Naive thymus-derived CD4-positive, alpha-beta T cell (primary cell): ENCODE data around the gene MED13L. TPM values are rescaled to one million over a fixed set of nuclear protein-coding genes. Genes with fewer than 3 reads are reported as not detected.

Experiments used
- ATAC-seq: fragments of 150-1000 bp; cut with Tn5 transposase; 2 replicates; pipeline ENCODE4 v1.10.0; 2021; ENCODE audit warnings: mild to moderate bottlenecking, moderate library complexity
- CTCF ChIA-PET: fragments of 350-600 bp; sonication (Branson Sonifier 250); formaldehyde crosslinking; loops from one replicate; lab custom pipeline; 2021; ENCODE audit warnings: antibody characterized with exemption; lab: Charles Lee
- POLR2A ChIA-PET: fragments of 350-600 bp; sonication (Branson Sonifier 250); formaldehyde crosslinking; loops from one replicate; lab custom pipeline; 2021; ENCODE audit warnings: antibody characterized with exemption, inconsistent platforms; lab: Charles Lee
- DNase-seq, 9 donors: peaks; one replicate each; pipeline versions ENCODE4 v3.0.0 to v3.0.0-alpha.2; 2020 to 2022; ENCODE audit warnings: mixed read lengths in 1 of 9
- H3K27ac ChIP-seq: one replicate; pipeline ENCODE4 v1.7.0; 2013; ENCODE audit warnings: mild to moderate bottlenecking, low read depth, low read length, moderate library complexity
- H3K27me3 ChIP-seq, 2 donors: one replicate each; pipeline ENCODE4 v1.7.0; 2013; ENCODE audit warnings: low read length in 2 of 2, mild to moderate bottlenecking in 2 of 2, moderate library complexity in 2 of 2; ENCODE audit not compliant: control insufficient read depth in 2 of 2, insufficient read depth in 2 of 2
- H3K36me3 ChIP-seq, 3 experiments: 1 replicate in 2 of 3; 2 replicates in 1 of 3; pipeline ENCODE4 v1.7.0; 2013; ENCODE audit warnings: low read length in 3 of 3, mild to moderate bottlenecking in 3 of 3, moderate library complexity in 1 of 3; ENCODE audit not compliant: insufficient read depth in 3 of 3, control insufficient read depth in 2 of 3
- H3K4me1 ChIP-seq, 2 donors: one replicate each; pipeline ENCODE4 v1.7.0; 2013; ENCODE audit warnings: low read length in 2 of 2, mild to moderate bottlenecking in 2 of 2, moderate library complexity in 1 of 2; ENCODE audit not compliant: control insufficient read depth in 2 of 2, insufficient read depth in 2 of 2
- H3K4me3 ChIP-seq: 2 replicates; pipeline ENCODE4 v1.7.0; 2013; ENCODE audit warnings: mild to moderate bottlenecking, low read length
- H3K9me3 ChIP-seq, 3 experiments: 1 replicate in 2 of 3; 2 replicates in 1 of 3; pipeline ENCODE4 v1.7.0; 2013; ENCODE audit warnings: low read length in 3 of 3; ENCODE audit not compliant: control insufficient read depth in 2 of 3
- H3K27ac Mint-ChIP-seq, 9 donors: one replicate each; pipeline ENCODE4 v1.8.0; 2020 to 2022; ENCODE audit warnings: mixed read lengths in 9 of 9, mild to moderate bottlenecking in 8 of 9, moderate library complexity in 5 of 9, inconsistent platforms in 2 of 9
- H3K27me3 Mint-ChIP-seq, 5 donors: one replicate each; pipeline ENCODE4 v1.8.0; 2021 to 2022; ENCODE audit warnings: mixed read lengths in 5 of 5, mild to moderate bottlenecking in 1 of 5
- H3K36me3 Mint-ChIP-seq, 5 donors: one replicate each; pipeline ENCODE4 v1.8.0; 2020 to 2022; ENCODE audit warnings: mixed read lengths in 5 of 5, mild to moderate bottlenecking in 3 of 5, inconsistent platforms in 1 of 5
- H3K4me1 Mint-ChIP-seq, 7 donors: one replicate each; pipeline ENCODE4 v1.8.0; 2020 to 2022; ENCODE audit warnings: mixed read lengths in 7 of 7, mild to moderate bottlenecking in 3 of 7, inconsistent platforms in 1 of 7
- H3K4me3 Mint-ChIP-seq, 10 donors: one replicate each; pipeline ENCODE4 v1.8.0; 2020 to 2022; ENCODE audit warnings: mild to moderate bottlenecking in 10 of 10, mixed read lengths in 10 of 10, moderate library complexity in 6 of 10, inconsistent platforms in 2 of 10
- H3K9me3 Mint-ChIP-seq, 11 donors: one replicate each; pipeline ENCODE4 v1.8.0; 2020 to 2022; ENCODE audit warnings: mixed read lengths in 11 of 11, mild to moderate bottlenecking in 4 of 11, inconsistent platforms in 1 of 11, moderate library complexity in 1 of 11
- intact Hi-C, 2 donors: fragments of 100-400 bp; cut with micrococcal nuclease; formaldehyde crosslinking; loops; one replicate each; pipeline ENCODE4 v1.15.1; 2023
- polyA plus RNA-seq, 2 donors: library from polyadenylated mRNA; unstranded; fragments of 300-500 nt; fragmentation: Illumina TruSeq; gene quantifications; one replicate each; pipeline ENCODE4 v1.2.3, GENCODE V29; 2021
- total RNA-seq, 6 experiments: library from RNA in 5 of 6; stranded (reverse) in 5 of 6; gene quantifications; 1 replicate in 5 of 6; 2 replicates in 1 of 6; pipeline ENCODE4 v1.2.3 and lab custom pipeline; 2021 to 2026

The MED13L gene
- total and polyA plus RNA-seq, 7 experiments from 2014 or later, result 8.3 to 283 (median 155) TPM

DNA sequence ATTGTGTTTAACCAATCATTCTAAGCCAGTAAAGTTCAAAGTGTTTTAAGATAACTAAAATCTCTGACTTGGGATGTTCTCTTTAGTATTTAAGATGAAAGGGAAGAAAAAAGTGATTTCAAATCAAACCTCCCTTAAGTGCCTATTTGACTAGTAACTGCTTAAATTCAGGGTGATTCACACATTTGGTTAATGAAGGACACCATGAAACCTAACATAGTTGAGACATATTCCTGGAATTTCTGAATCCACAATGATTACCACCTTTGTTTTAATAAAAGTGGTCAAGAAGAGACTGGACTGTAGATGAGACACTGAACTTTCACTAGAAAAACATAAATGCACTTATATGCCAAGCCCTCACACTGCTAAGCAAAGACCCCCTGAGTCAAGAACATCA is 138.7 kb downstream of the MED13L start:
- no peak overlapping the region for H3K4me3 Mint-ChIP-seq
- no peaks in the 10 kb centered on the region for H3K36me3 ChIP-seq
- no peak for ATAC-seq
- no peak overlapping the region for H3K27ac ChIP-seq
- H3K27me3 ChIP-seq, result no peaks in the 10 kb centered on the region
- no peak for DNase-seq
- intact Hi-C loops, result loop anchor here in 1 of 2 donors (5.0 kb wide), 1 partner anchor 99 kb away; no protein-coding TSS in a partner anchor
- no peaks in the 10 kb centered on the region for H3K27me3 Mint-ChIP-seq
- H3K4me1 ChIP-seq, result peaks cover 9 to 19% of the 10 kb centered on the region in 2 donors
- no peaks in the 10 kb centered on the region for H3K9me3 ChIP-seq
- H3K4me1 Mint-ChIP-seq, result peaks cover 49 to 77% (median 72%) of the 10 kb centered on the region in 7 donors
- POLR2A ChIA-PET, result no interaction called here
- peaks cover 0 to 5% (median 0%) of the 10 kb centered on the region in 5 donors for H3K36me3 Mint-ChIP-seq
- CTCF ChIA-PET, result no interaction called here
- no peaks in the 10 kb centered on the region for H3K9me3 Mint-ChIP-seq
- no peak overlapping the region for H3K4me3 ChIP-seq
- H3K27ac Mint-ChIP-seq, result peak overlapping the region in 2 of 9 donors; percentile 2 to 9

DNA sequence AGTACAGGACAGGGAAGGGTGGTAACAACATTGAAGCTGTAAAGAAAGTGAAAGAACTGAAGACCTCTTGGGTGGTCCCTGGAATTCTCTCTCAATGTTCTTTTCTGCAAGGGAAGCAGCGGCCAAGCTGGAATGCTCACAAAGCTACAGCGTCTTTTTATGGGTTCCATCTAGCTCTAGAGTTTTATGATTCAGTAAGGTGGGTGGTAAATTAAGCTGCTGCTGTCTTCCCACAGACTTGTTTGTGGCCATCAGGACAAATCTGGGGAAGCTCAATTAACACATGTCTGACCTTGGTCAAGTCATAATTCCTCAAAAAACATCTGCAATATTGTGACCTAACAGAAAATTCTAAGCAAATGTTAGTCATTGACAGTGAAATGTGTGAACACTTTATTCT is 139.1 kb downstream of the MED13L start:
- intact Hi-C loops, result loop anchor here in 1 of 2 donors (5.0 kb wide), 1 partner anchor 99 kb away; no protein-coding TSS in a partner anchor
- H3K36me3 ChIP-seq, result no peaks in the 10 kb centered on the region
- Mint-ChIP-seq H3K27ac (no peak overlapping the region), H3K27me3 (no peaks in the 10 kb centered on the region), H3K9me3 (no peaks in the 10 kb centered on the region), H3K4me3 (no peak overlapping the region), H3K36me3 (peaks cover 0 to 5% (median 0%) of the 10 kb centered on the region in 5 donors), H3K4me1 (peaks cover 49 to 77% (median 72%) of the 10 kb centered on the region in 7 donors)
- H3K4me3 ChIP-seq, result no peak overlapping the region
- DNase-seq (no peak), ATAC-seq (no peak)
- H3K9me3 ChIP-seq, result no peaks in the 10 kb centered on the region
- H3K27me3 ChIP-seq, result no peaks in the 10 kb centered on the region
- no peak overlapping the region for H3K27ac ChIP-seq
- H3K4me1 ChIP-seq, result peaks cover 5 to 22% of the 10 kb centered on the region in 2 donors
- ChIA-PET POLR2A (no interaction called here), CTCF (interaction anchor here (0.7 kb wide), 1 partner anchor 422 kb away, joined by 4 read pairs; no protein-coding TSS in a partner anchor)

GRCh38 chr12:116137318-116137717 is 140.2 kb downstream of the MED13L start:
- Histone ChIP-seq H3K27ac (no peak overlapping the region), H3K4me3 (no peak overlapping the region), H3K4me1 (peaks cover 2 to 21% of the 10 kb centered on the region in 2 donors), H3K36me3 (no peaks in the 10 kb centered on the region), H3K27me3 (no peaks in the 10 kb centered on the region), H3K9me3 (no peaks in the 10 kb centered on the region)
- CTCF ChIA-PET, result interaction anchor here (0.9 kb wide), 1 partner anchor 463 kb away, joined by 3 read pairs; no protein-coding TSS in a partner anchor
- Mint-ChIP-seq H3K4me1 (peaks cover 51 to 81% (median 76%) of the 10 kb centered on the region in 7 donors), H3K36me3 (peaks cover 0 to 5% (median 0%) of the 10 kb centered on the region in 5 donors), H3K27ac (peak overlapping the region in 3 of 9 donors; percentile 60 to 71 (median 62)), H3K27me3 (no peaks in the 10 kb centered on the region), H3K4me3 (peak overlapping the region in 5 of 10 donors; percentile 4 to 70 (median 24)), H3K9me3 (no peaks in the 10 kb centered on the region)
- no peak for ATAC-seq
- intact Hi-C loops, result loop anchor here (2.0 to 5.0 kb wide), 2 partner anchors 15 to 100 kb away; no protein-coding TSS in a partner anchor
- POLR2A ChIA-PET, result interaction anchor here (0.7 kb wide), 1 partner anchor 449 kb away, joined by 3 read pairs; no protein-coding TSS in a partner anchor
- DNase-seq, result no peak

- Mint-ChIP-seq H3K27ac (peak overlapping the region in 4 of 9 donors; percentile 16 to 91 (median 65)), H3K4me3 (peak overlapping the region in 8 of 10 donors; percentile 6 to 76 (median 32)), H3K27me3 (no peaks in the 10 kb centered on the region), H3K4me1 (peaks cover 51 to 82% (median 72%) of the 10 kb centered on the region in 7 donors), H3K36me3 (peaks cover 0 to 5% (median 0%) of the 10 kb centered on the region in 5 donors), H3K9me3 (no peaks in the 10 kb centered on the region)
- Histone ChIP-seq H3K36me3 (no peaks in the 10 kb centered on the region), H3K27ac (no peak overlapping the region), H3K4me3 (no peak overlapping the region), H3K4me1 (peaks cover 4 to 27% of the 10 kb centered on the region in 2 donors), H3K9me3 (no peaks in the 10 kb centered on the region), H3K27me3 (no peaks in the 10 kb centered on the region)
- ChIA-PET CTCF (no interaction called here), POLR2A (interaction anchor here (0.6 to 1.0 kb wide), 2 partner anchors 13 to 43 kb away, joined by 3 to 5 read pairs; no protein-coding TSS in a partner anchor)
- DNase-seq (no peak), ATAC-seq (peak; percentile 22)
- intact Hi-C loops, result loop anchor here (1.0 to 5.0 kb wide), 3 partner anchors 14 to 101 kb away; no protein-coding TSS in a partner anchor
These were observed 141.2 kb downstream of the MED13L start for GRCh38 chr12:116136340-116136739.

DNA sequence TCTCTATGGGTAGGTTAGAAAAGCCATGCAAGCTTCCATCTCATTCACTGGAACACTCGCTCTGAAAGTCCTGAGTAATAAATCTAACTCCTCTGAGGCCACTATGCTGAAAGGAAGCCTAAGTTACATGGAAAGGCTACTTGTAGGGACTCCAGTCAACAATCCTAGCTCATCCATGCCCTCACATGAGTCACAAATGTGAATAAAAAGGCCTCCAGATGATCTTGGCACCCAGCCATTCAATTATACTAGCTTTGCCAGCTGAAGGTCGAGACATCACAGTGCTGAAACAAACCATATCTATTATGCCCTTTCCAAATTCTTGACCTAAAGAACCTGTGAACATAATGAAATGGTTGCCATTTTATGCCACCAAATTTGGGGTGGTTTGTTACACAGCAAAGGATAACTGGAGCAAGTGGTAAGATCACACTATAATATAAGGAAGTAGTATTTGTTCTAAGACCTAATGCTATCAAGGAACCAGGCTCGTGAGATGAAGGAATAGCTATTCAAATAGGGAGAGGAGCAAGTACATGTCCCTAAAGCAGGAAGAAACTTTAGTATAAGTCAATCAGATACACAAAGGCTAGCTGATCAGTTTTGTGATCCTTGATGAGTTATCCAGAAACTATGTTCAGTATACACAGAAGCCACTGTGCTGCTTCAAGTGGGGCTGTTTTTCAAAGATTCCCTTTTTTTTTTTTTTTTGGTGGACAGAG is 142.1 kb downstream of the MED13L start:
- intact Hi-C loops, result loop anchor here in 1 of 2 donors (5.0 kb wide), 1 partner anchor 102 kb away; no protein-coding TSS in a partner anchor
- H3K4me1 Mint-ChIP-seq, result peaks cover 56 to 88% (median 79%) of the 10 kb centered on the region in 7 donors
- ATAC-seq (no peak), DNase-seq (no peak)
- Histone ChIP-seq H3K9me3 (no peaks in the 10 kb centered on the region), H3K36me3 (no peaks in the 10 kb centered on the region), H3K4me1 (peaks cover 4 to 36% of the 10 kb centered on the region in 2 donors), H3K27ac (no peak overlapping the region), H3K27me3 (no peaks in the 10 kb centered on the region), H3K4me3 (no peak overlapping the region)
- peaks cover 0 to 5% (median 0%) of the 10 kb centered on the region in 5 donors for H3K36me3 Mint-ChIP-seq
- H3K27ac Mint-ChIP-seq, result peak overlapping the region in 3 of 9 donors; percentile 15 to 91 (median 50)
- H3K4me3 Mint-ChIP-seq, result peak overlapping the region in 2 of 10 donors; percentile 16 to 55
- POLR2A ChIA-PET, result interaction anchor here (0.6 kb wide), 1 partner anchor 42 kb away, joined by 5 read pairs; no protein-coding TSS in a partner anchor
- H3K9me3 Mint-ChIP-seq, result no peaks in the 10 kb centered on the region
- CTCF ChIA-PET, result no interaction called here
- H3K27me3 Mint-ChIP-seq, result no peaks in the 10 kb centered on the region

DNA sequence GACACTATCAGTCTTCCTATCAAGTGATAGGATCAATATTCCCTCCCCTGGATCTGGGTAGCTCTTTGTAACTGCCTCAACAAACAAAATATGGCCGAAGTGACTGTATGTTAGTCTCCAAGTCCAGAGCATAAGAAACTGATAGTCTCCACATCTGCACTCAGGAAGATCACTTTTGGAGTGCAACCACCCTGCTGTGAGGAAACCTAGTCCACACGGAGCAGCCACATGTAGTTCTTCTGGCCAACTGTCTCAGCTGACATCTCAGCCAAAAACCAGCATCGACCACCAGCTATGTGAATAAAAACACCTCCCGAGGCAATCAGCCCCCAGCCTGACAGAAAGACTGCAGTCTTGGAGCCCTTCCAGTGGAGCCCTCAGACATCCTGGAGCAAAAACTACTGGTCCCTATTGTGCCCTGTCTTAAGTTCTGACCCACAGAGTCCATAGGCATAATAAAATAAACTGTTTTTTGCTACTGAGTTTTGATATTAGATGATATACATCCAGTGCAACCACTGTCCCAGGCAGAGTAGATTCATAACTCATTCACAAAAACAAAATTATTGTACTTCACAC is 143.8 kb downstream of the MED13L start:
- no peak overlapping the region for H3K27ac ChIP-seq

More for the DNA sequence above, 143.8 kb downstream of the MED13L start:
- Histone ChIP-seq H3K9me3 (no peaks in the 10 kb centered on the region), H3K4me3 (no peak overlapping the region), H3K27me3 (no peaks in the 10 kb centered on the region), H3K4me1 (peaks cover 4 to 36% of the 10 kb centered on the region in 2 donors), H3K36me3 (no peaks in the 10 kb centered on the region)
- Mint-ChIP-seq H3K9me3 (no peaks in the 10 kb centered on the region), H3K27me3 (no peaks in the 10 kb centered on the region), H3K4me1 (peaks cover 55 to 93% (median 81%) of the 10 kb centered on the region in 7 donors), H3K4me3 (peak overlapping the region in 8 of 10 donors; percentile 3 to 43 (median 18)), H3K27ac (peak overlapping the region in 4 of 9 donors; percentile 32 to 51 (median 40)), H3K36me3 (peaks cover 0 to 5% (median 0%) of the 10 kb centered on the region in 5 donors)
- ChIA-PET POLR2A (interaction anchor here (0.6 kb wide), 1 partner anchor 402 kb away, joined by 3 read pairs; no protein-coding TSS in a partner anchor), CTCF (no interaction called here)
- ATAC-seq, result no peak
- no peak for DNase-seq
- intact Hi-C loops, result no loop called here
